Ovary (tissue), 9 donors: ENCODE results near the gene ATF7IP. TPM values are rescaled to one million over a fixed set of nuclear protein-coding genes. Genes with fewer than 3 reads are reported as not detected.
A peak's percentile ranks its signal among the peaks of the same experiment; 100 is the strongest.

Experiments
- DNase-seq, 5 donors: peaks; one replicate each; pipeline ENCODE4 v3.0.0-alpha.2; 2019 to 2020
- H3K27ac ChIP-seq, 2 donors: fragments of 200-600 bp; one replicate each; pipeline versions ENCODE4 v1.5.1 to v1.8.0; 2019 to 2022
- H3K27me3 ChIP-seq: fragments of 200-600 bp; one replicate; pipeline ENCODE4 v1.8.0; 2022
- H3K36me3 ChIP-seq: fragments of 200-600 bp; sonication (generic); one replicate; pipeline ENCODE4 v1.5.1; 2019
- H3K4me1 ChIP-seq: one replicate; pipeline ENCODE4 v1.8.1; 2013; ENCODE audit warnings: mild to moderate bottlenecking, moderate library complexity; ENCODE audit not compliant: insufficient read depth
- H3K4me3 ChIP-seq: fragments of 200-600 bp; sonication (generic); one replicate; pipeline ENCODE4 v1.5.1; 2017
- H3K9me3 ChIP-seq, 2 donors: fragments of 200-600 bp in 1 of 2; sonication (generic) in 1 of 2; one replicate each; pipeline versions ENCODE4 v1.5.1 to v1.8.1; 2013 to 2019; ENCODE audit warnings: mild to moderate bottlenecking in 1 of 2, moderate library complexity in 1 of 2
- CTCF ChIP-seq, 3 donors: fragments of 450-650 bp in 2 of 3; fragments of 200-600 bp in 1 of 3; IDR thresholded peaks; one replicate each; pipeline versions ENCODE4 v1.5.1 to v1.8.0; 2016 to 2022; ENCODE audit warnings: antibody characterized with exemption in 3 of 3, mild to moderate bottlenecking in 1 of 3
- EP300 ChIP-seq: sonication (generic); formaldehyde crosslinking; IDR thresholded peaks from one replicate; pipeline ENCODE4 v1.6.1; 2017; ENCODE audit warnings: antibody characterized with exemption
- POLR2A ChIP-seq: fragments of 450-650 bp; IDR thresholded peaks from one replicate; pipeline ENCODE4 v1.6.1; 2017; ENCODE audit warnings: antibody characterized with exemption, mild to moderate bottlenecking, moderate library complexity
- WGBS, 3 donors: extraction: QIAGEN DNeasy Blood & Tissue Kit in 1 of 3; methylation state at CpG; one replicate each; pipeline versions ENCODE4 v1.1.5 to v1.1.7; 2013 to 2017; 5-methylcytosine and 5-hydroxymethylcytosine counted together
- intact Hi-C, 4 donors: fragments of 100-400 bp; cut with DNase I; formaldehyde crosslinking; loops; one replicate each; pipeline versions ENCODE4 v1.11.0 to v1.15.1; 2022 to 2023
- polyA plus RNA-seq, 2 donors: library from polyadenylated mRNA; stranded (reverse); fragments of 200-250 nt in 1 of 2; fragments of 350-450 nt in 1 of 2; fragmentation: Illumina TruSeq in 1 of 2; extraction: RNeasy Lipid Tissue Mini Kit (QIAGEN cat#74804) in 1 of 2; gene quantifications; one replicate each; pipeline ENCODE4 v1.2.3, GENCODE V29; 2013 to 2014
- total RNA-seq, 7 donors: library from RNA; depleted of rRNA in 2 of 7; stranded (reverse); fragments of >200 nt in 2 of 7; fragmentation: NEBNext Ultra II Directional in 3 of 7; extraction: Animal tissue kit (Norgen Biotek cat#: 25700) in 3 of 7; gene quantifications; one replicate each; pipeline versions ENCODE4 v1.1.0 to v1.2.4, GENCODE V29; 2016 to 2023
- donor health status: DM: no; HTN: no; CAD: no; lungs with moderate emphysema.
- donor health status: DM: no; HTN: no; CAD: no.
- donor health status: Bipolar disorder and iron deficiency.
- donor health status: DM: yes; HTN: yes; CAD: no.
- donor health status: DM: no; HTN: no; CAD: no.
- donor health status: DM: yes; HTN: yes; CAD: no.

Gene ATF7IP
- total and polyA plus RNA-seq, 9 donors = 12.4 to 91.5 (median 71.9) TPM

GRCh38 chr12:14362352-14362751 lies 3.1 kb upstream of the ATF7IP start:
- H3K9me3 ChIP-seq = no peaks in the 10 kb centered on the region
- 88 to 92% (median 89%) methylated on average over 1 of the region's 1 CpG for WGBS, 3 donors
- DNase-seq = no peak
- no peak overlapping the region for H3K27ac ChIP-seq
- no peak overlapping the region for H3K4me3 ChIP-seq
- intact Hi-C loops = loop anchor here in 1 of 4 donors (10.0 kb wide), 1 partner anchor 108 kb away; no protein-coding TSS in a partner anchor
- no peaks in the 10 kb centered on the region for H3K36me3 ChIP-seq
- no peak for TF ChIP-seq EP300
- TF ChIP-seq POLR2A = no peak
- TF ChIP-seq CTCF (IDR thresholded peaks at IDR 0.05) = no peak
- no peaks in the 10 kb centered on the region for H3K27me3 ChIP-seq
- H3K4me1 ChIP-seq = peaks cover 2% of the 10 kb centered on the region

- WGBS, 3 donors = 88 to 89% (median 89%) methylated on average over 8 of the region's 8 CpGs
- no peaks in the 10 kb centered on the region for H3K9me3 ChIP-seq
- H3K4me3 ChIP-seq = peak overlapping the region; percentile 68
- no peaks in the 10 kb centered on the region for H3K36me3 ChIP-seq
- no peak for TF ChIP-seq EP300
- DNase-seq = peak in 1 of 5 donors; percentile 25
- intact Hi-C loops = loop anchor here in 3 of 4 donors (2.0 to 10.0 kb wide), 3 partner anchors 106 to 110 kb away; no protein-coding TSS in a partner anchor
- peaks cover 2% of the 10 kb centered on the region for H3K4me1 ChIP-seq
- H3K27me3 ChIP-seq = no peaks in the 10 kb centered on the region
- H3K27ac ChIP-seq = peak overlapping the region in 1 of 2 donors; percentile 91
Observed at GRCh38 chr12:14364583-14365271, 755 bp upstream of the ATF7IP start.

GRCh38 chr12:14366209-14367039 lies 942 bp downstream of the ATF7IP start:
- no peak for DNase-seq
- Histone ChIP-seq H3K4me3 (peak overlapping the region; percentile 68), H3K4me1 (peaks cover 2% of the 10 kb centered on the region), H3K27ac (peak overlapping the region; percentile 89 to 91), H3K9me3 (no peaks in the 10 kb centered on the region), H3K36me3 (no peaks in the 10 kb centered on the region), H3K27me3 (no peaks in the 10 kb centered on the region)
- intact Hi-C loops = loop anchor here in 1 of 4 donors (10.0 kb wide), 1 partner anchor 112 kb away; no protein-coding TSS in a partner anchor
- TF ChIP-seq EP300 (no peak), CTCF (IDR thresholded peaks at IDR 0.05) (peak in 2 of 3 donors; percentile 33 to 45)
- 2 to 5% (median 4%) methylated on average over 5 of the region's 5 CpGs for WGBS, 3 donors

GRCh38 chr12:14367040-14367661 lies 1.7 kb downstream of the ATF7IP start:
- intact Hi-C loops = loop anchor here in 1 of 4 donors (10.0 kb wide), 1 partner anchor 112 kb away; no protein-coding TSS in a partner anchor
- peak overlapping the region; percentile 68 for H3K4me3 ChIP-seq
- 17 to 24% (median 20%) methylated on average over 7 of the region's 7 CpGs for WGBS, 3 donors
- H3K27me3 ChIP-seq = no peaks in the 10 kb centered on the region
- H3K9me3 ChIP-seq = no peaks in the 10 kb centered on the region
- TF ChIP-seq CTCF (IDR thresholded peaks at IDR 0.05) (no peak), EP300 (no peak), POLR2A (no peak)
- peaks cover 2% of the 10 kb centered on the region for H3K4me1 ChIP-seq
- no peak overlapping the region for H3K27ac ChIP-seq
- DNase-seq = no peak
- H3K36me3 ChIP-seq = no peaks in the 10 kb centered on the region
